H9 (cell line): Measurements from ENCODE around the gene IAH1. TPM values are rescaled to one million over a fixed set of nuclear protein-coding genes. Genes with fewer than 3 reads are reported as not detected.
A peak's percentile ranks its signal among the peaks of the same experiment; 100 is the strongest.

Experiments used
- DNase-seq: peaks from one replicate; pipeline ENCODE4 v3.0.0-alpha.2; 2017
- H2AFZ ChIP-seq: one replicate; pipeline ENCODE4 v1.6.1; 2013; ENCODE audit warnings: mild to moderate bottlenecking, low read length, control low read depth, moderate library complexity
- H2AK5ac ChIP-seq: 2 replicates; pipeline ENCODE4 v1.6.1; 2013; ENCODE audit warnings: low read length, control low read depth, mixed read lengths; ENCODE audit not compliant: insufficient read length
- H2BK120ac ChIP-seq: one replicate; pipeline ENCODE4 v1.6.1; 2013; ENCODE audit warnings: low read depth, mild to moderate bottlenecking, low read length, control low read depth, inconsistent platforms; ENCODE audit not compliant: poor library complexity, severe bottlenecking
- H2BK12ac ChIP-seq: 2 replicates; pipeline ENCODE4 v1.6.1; 2013; ENCODE audit warnings: low read length, control low read depth, mixed read lengths, low read depth; ENCODE audit not compliant: insufficient read length
- H2BK15ac ChIP-seq: 2 replicates; pipeline ENCODE4 v1.6.1; 2013; ENCODE audit warnings: low read depth, low read length, control low read depth
- H2BK20ac ChIP-seq: one replicate; pipeline ENCODE4 v1.6.1; 2013; ENCODE audit warnings: low read depth, mild to moderate bottlenecking, low read length, control low read depth, inconsistent platforms; ENCODE audit not compliant: poor library complexity, severe bottlenecking
- H2BK5ac ChIP-seq: 2 replicates; pipeline ENCODE4 v1.6.1; 2013; ENCODE audit warnings: low read length, control low read depth, mixed read lengths; ENCODE audit not compliant: insufficient read length
- H3K14ac ChIP-seq: 2 replicates; pipeline ENCODE4 v1.6.1; 2013; ENCODE audit warnings: low read length, control low read depth; ENCODE audit not compliant: insufficient read depth
- H3K18ac ChIP-seq: 2 replicates; pipeline ENCODE4 v1.6.1; 2013; ENCODE audit warnings: low read depth, mild to moderate bottlenecking, mixed read lengths, low read length, control low read depth; ENCODE audit not compliant: insufficient read length
- H3K23ac ChIP-seq: 2 replicates; pipeline ENCODE4 v1.6.1; 2013; ENCODE audit warnings: low read length, control low read depth, mixed read lengths, low read depth; ENCODE audit not compliant: insufficient read length
- H3K23me2 ChIP-seq: 2 replicates; pipeline ENCODE4 v1.6.1; 2013; ENCODE audit warnings: low read depth, mild to moderate bottlenecking, mixed read lengths, low read length, control low read depth; ENCODE audit not compliant: insufficient read length, poor library complexity, severe bottlenecking
- H3K27ac ChIP-seq: 2 replicates; pipeline ENCODE4 v1.5.1; 2013; ENCODE audit warnings: low read length, control low read depth, mixed read lengths, low read depth; ENCODE audit not compliant: insufficient read length
- H3K27me3 ChIP-seq: 2 replicates; pipeline ENCODE4 v1.6.1; 2013; ENCODE audit warnings: low read length, control low read depth, inconsistent platforms; ENCODE audit not compliant: insufficient read depth
- H3K4ac ChIP-seq: 2 replicates; pipeline ENCODE4 v1.6.1; 2013; ENCODE audit warnings: low read depth, mild to moderate bottlenecking, control low read depth, inconsistent platforms, low read length, moderate library complexity
- H3K4me1 ChIP-seq: 2 replicates; pipeline ENCODE4 v1.6.1; 2013; ENCODE audit warnings: low read length, control low read depth, inconsistent platforms; ENCODE audit not compliant: insufficient read depth
- H3K4me2 ChIP-seq: 2 replicates; pipeline ENCODE4 v1.6.1; 2013; ENCODE audit warnings: low read length, control low read depth, mixed read lengths; ENCODE audit not compliant: insufficient read length, insufficient read depth
- H3K56ac ChIP-seq: 2 replicates; pipeline ENCODE4 v1.6.1; 2013; ENCODE audit warnings: low read depth, mild to moderate bottlenecking, mixed read lengths, low read length, control low read depth; ENCODE audit not compliant: insufficient read length
- H3K79me1 ChIP-seq: 2 replicates; pipeline ENCODE4 v1.6.1; 2013; ENCODE audit warnings: low read depth, mild to moderate bottlenecking, moderate library complexity, low read length, control low read depth, inconsistent platforms; ENCODE audit not compliant: insufficient read depth, poor library complexity, severe bottlenecking
- H3K79me2 ChIP-seq: 2 replicates; pipeline ENCODE4 v1.6.1; 2013; ENCODE audit warnings: low read length, control low read depth, inconsistent platforms; ENCODE audit not compliant: insufficient read depth
- H3K9ac ChIP-seq: 2 replicates; pipeline ENCODE4 v1.6.1; 2013; ENCODE audit warnings: low read length, control low read depth, mixed read lengths; ENCODE audit not compliant: insufficient read length; ENCODE audit errors: extremely low read depth
- H3K9me3 ChIP-seq: one replicate; pipeline ENCODE4 v1.6.1; 2013; ENCODE audit warnings: low read depth, low read length, inconsistent platforms; ENCODE audit not compliant: control insufficient read depth
- H3T11ph ChIP-seq: one replicate; pipeline ENCODE4 v1.6.1; 2013; ENCODE audit warnings: mild to moderate bottlenecking, low read length, control low read depth, inconsistent platforms
- H4K20me1 ChIP-seq: one replicate; pipeline ENCODE4 v1.6.1; 2013; ENCODE audit not compliant: control insufficient read depth, insufficient read length, insufficient read depth
- H4K5ac ChIP-seq: 2 replicates; pipeline ENCODE4 v1.6.1; 2013; ENCODE audit warnings: low read depth, mild to moderate bottlenecking, mixed read lengths, low read length, control low read depth; ENCODE audit not compliant: insufficient read length
- H4K8ac ChIP-seq: replicated peaks from 2 replicates; pipeline ENCODE4 v1.6.1; 2013; ENCODE audit warnings: low read length, control low read depth, mixed read lengths, low read depth; ENCODE audit not compliant: insufficient read length
- H4K91ac ChIP-seq: 2 replicates; pipeline ENCODE4 v1.6.1; 2013; ENCODE audit warnings: low read depth, mild to moderate bottlenecking, moderate library complexity, mixed read lengths, low read length, control low read depth; ENCODE audit not compliant: insufficient read length
- H3K27ac Mint-ChIP-seq, 3 experiments: 2 replicates in 2 of 3; 3 replicates in 1 of 3; pipeline ENCODE4 v1.8.0; 2020 to 2021; ENCODE audit warnings: mixed read lengths in 3 of 3, mild to moderate bottlenecking in 1 of 3, moderate library complexity in 1 of 3
- H3K27me3 Mint-ChIP-seq: 2 replicates; pipeline ENCODE4 v1.8.0; 2021; ENCODE audit warnings: low read depth, mild to moderate bottlenecking, moderate library complexity, mixed read lengths
- H3K36me3 Mint-ChIP-seq, 3 experiments: 2 replicates in 2 of 3; 3 replicates in 1 of 3; pipeline ENCODE4 v1.8.0; 2020 to 2021; ENCODE audit warnings: low read depth in 3 of 3, mixed read lengths in 3 of 3; ENCODE audit not compliant: insufficient read depth in 1 of 3
- H3K4me1 Mint-ChIP-seq, 2 experiments: 2 replicates each; pipeline ENCODE4 v1.8.0; 2020; ENCODE audit warnings: mixed read lengths in 2 of 2
- H3K4me3 Mint-ChIP-seq, 2 experiments: 2 replicates in 1 of 2; 3 replicates in 1 of 2; pipeline ENCODE4 v1.8.0; 2020 to 2021; ENCODE audit warnings: mild to moderate bottlenecking in 2 of 2, mixed read lengths in 2 of 2, moderate library complexity in 1 of 2
- H3K9me3 Mint-ChIP-seq, 2 experiments: 2 replicates in 1 of 2; 3 replicates in 1 of 2; pipeline ENCODE4 v1.8.0; 2020; ENCODE audit warnings: mild to moderate bottlenecking in 2 of 2, mixed read lengths in 2 of 2, moderate library complexity in 1 of 2
- WGBS: extraction: QIAGEN DNeasy Blood & Tissue Kit; methylation state at CpG from one replicate; pipeline ENCODE4 v1.1.7; 2013; ENCODE audit warnings: missing lambda C conversion rate, low lambda C conversion rate, mixed read lengths; ENCODE audit not compliant: insufficient read length; ENCODE audit errors: extremely low coverage; 5-methylcytosine and 5-hydroxymethylcytosine counted together
- total RNA-seq: library from RNA; stranded (reverse); gene quantifications from 2 replicates; pipeline ENCODE4 v1.2.1, GENCODE V29; 2021
- TF ChIP-seq, protein P1 (sequence below): fragments of 200-600 bp; sonication (generic); conservative IDR thresholded peaks from 3 replicates; pipeline ENCODE4 v1.8.0; 2021; ENCODE audit warnings: antibody characterized with exemption, mild to moderate bottlenecking

The IAH1 gene
- total RNA-seq, 1 experiment from 2014 or later, result 25.6 TPM

DNA sequence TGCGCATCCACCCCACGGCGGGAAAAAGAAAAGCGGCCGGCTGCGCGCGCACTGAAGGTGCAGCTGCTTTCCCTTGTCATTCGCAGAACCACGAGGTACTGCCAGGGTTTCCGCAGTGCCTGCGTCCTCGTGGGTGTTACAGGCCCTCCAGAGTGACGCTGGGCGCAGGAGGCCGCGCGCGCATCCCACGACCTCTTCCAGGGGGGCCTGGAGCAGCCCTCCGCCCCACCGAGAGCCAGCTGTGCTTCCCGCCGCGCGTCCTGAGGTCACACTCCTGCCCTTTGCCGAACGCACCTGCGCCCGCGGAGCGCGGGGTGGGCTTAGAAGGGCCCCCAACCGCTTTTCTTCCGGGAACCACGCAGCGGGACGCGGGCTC is 378 bp upstream of the IAH1 start:
- H2AK5ac ChIP-seq, result no peak overlapping the region
- H3K27ac Mint-ChIP-seq, result no peak overlapping the region
- no peaks in the 10 kb centered on the region for H3K4me1 ChIP-seq
- no peak overlapping the region for H4K8ac ChIP-seq
- no peak overlapping the region for H3K56ac ChIP-seq
- no peak overlapping the region for H2BK20ac ChIP-seq
- peaks cover 14 to 42% (median 41%) of the 10 kb centered on the region in 3 experiments; a peak in 6 of 7 replicates for H3K36me3 Mint-ChIP-seq
- no peak overlapping the region for H2BK120ac ChIP-seq
- no peak overlapping the region for H3K4ac ChIP-seq
- TF ChIP-seq, protein P1, sequence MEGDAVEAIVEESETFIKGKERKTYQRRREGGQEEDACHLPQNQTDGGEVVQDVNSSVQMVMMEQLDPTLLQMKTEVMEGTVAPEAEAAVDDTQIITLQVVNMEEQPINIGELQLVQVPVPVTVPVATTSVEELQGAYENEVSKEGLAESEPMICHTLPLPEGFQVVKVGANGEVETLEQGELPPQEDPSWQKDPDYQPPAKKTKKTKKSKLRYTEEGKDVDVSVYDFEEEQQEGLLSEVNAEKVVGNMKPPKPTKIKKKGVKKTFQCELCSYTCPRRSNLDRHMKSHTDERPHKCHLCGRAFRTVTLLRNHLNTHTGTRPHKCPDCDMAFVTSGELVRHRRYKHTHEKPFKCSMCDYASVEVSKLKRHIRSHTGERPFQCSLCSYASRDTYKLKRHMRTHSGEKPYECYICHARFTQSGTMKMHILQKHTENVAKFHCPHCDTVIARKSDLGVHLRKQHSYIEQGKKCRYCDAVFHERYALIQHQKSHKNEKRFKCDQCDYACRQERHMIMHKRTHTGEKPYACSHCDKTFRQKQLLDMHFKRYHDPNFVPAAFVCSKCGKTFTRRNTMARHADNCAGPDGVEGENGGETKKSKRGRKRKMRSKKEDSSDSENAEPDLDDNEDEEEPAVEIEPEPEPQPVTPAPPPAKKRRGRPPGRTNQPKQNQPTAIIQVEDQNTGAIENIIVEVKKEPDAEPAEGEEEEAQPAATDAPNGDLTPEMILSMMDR, result no peak
- H3K14ac ChIP-seq, result no peak overlapping the region
- no peak overlapping the region for H3T11ph ChIP-seq
- H3K27ac ChIP-seq, result no peak overlapping the region
- H3K9me3 Mint-ChIP-seq, result peaks cover 3 to 9% of the 10 kb centered on the region in 2 experiments; a peak in 3 of 5 replicates
- no CpG with 5 or more reads among the region's 39 CpGs for WGBS
- H3K4me2 ChIP-seq, result peak overlapping the region; percentile 20
- H4K20me1 ChIP-seq, result no peaks in the 10 kb centered on the region
- no peak overlapping the region for H2AFZ ChIP-seq
- H3K27me3 ChIP-seq, result no peaks in the 10 kb centered on the region
- H3K23ac ChIP-seq, result no peak overlapping the region
- H3K18ac ChIP-seq, result no peak overlapping the region
- DNase-seq, result no peak
- H3K9ac ChIP-seq, result no peak overlapping the region
- no peaks in the 10 kb centered on the region for H3K79me2 ChIP-seq
- no peak overlapping the region for H2BK5ac ChIP-seq
- H2BK15ac ChIP-seq, result no peak overlapping the region
- peaks cover 9% of the 10 kb centered on the region for H3K23me2 ChIP-seq
- no peak overlapping the region for H4K5ac ChIP-seq
- peaks cover 4% of the 10 kb centered on the region for H3K27me3 Mint-ChIP-seq
- H3K9me3 ChIP-seq, result no peaks in the 10 kb centered on the region
- H3K4me3 Mint-ChIP-seq, result peak overlapping the region; percentile 59 to 68; a peak in 4 of 5 replicates
- no peak overlapping the region for H4K91ac ChIP-seq
- no peaks in the 10 kb centered on the region for H3K79me1 ChIP-seq
- H2BK12ac ChIP-seq, result no peak overlapping the region
- peaks cover 19 to 21% of the 10 kb centered on the region in 2 experiments for H3K4me1 Mint-ChIP-seq
